NCI-H345 (cell line): Measurements from ENCODE around the gene POU6F2.
"Not testable (repeated sequence)": the region's sequence is repeated elsewhere in the genome, so short reads cannot be mapped to it uniquely, and the experiment has no call there.

ENCODE experiments used
- DNase-seq: peaks from one replicate; lab custom pipeline; 2025; lab: John Stamatoyannopoulos, UW

POU6F2 gene

DNA sequence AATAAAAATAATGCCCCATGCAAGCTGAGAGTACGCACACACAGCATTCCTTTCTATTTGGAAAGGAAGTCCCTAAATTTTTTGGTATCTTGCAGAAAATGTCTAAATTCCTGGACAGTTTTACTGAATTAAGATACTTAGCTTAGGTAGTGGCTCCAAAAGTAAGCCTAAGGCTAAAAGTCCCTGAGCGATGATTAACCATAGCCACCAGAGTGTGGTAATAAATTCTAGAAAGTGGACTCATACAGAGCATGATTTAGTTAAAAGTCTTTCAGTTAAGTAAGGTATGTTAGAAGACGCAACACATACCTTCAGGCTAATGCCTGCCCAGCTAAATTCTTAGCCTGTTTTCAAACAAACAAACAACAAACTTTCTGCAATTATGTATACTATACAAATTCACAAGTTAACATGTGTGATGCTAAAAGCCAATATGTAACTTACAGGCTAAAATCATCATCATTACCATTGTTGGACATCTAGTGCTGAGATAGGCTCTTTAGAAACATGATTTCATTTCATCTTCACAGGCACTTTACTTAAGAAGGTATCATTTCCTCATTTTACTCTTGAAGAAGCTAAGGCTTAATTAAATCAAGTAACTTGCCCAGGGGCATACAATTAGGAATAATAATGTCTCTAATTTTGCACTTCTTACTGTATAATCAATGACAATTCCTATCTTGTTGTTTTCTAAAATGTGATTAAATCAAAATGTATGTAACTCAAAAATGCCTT lies 327.1 kb downstream of the POU6F2 start:
- DNase-seq, result no peak

DNA sequence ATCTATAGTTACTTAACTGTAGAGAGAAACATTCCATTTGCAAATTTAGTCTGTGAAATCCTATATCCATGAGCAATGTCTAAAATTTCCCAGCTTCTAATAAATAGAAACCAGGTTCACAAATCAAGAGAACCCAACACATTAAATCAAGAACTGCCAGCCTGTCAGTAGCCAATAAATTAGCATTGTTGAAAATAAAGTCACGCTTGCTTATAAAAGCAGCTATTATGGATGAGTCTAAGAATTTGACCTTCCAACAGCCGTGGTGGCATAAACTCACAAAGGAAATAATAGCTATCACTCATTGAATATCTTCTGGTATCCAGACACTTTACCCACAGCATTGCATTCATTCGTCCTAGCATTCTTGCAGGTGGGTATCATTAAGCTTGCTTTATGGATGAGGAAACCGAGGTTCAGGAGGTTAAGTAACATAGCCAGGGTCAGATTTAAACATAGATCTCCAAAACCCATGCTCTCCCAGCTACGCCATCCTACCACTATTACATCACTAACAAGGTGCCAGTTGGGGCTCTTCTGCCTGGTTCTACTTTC lies 328.4 kb downstream of the POU6F2 start:
- DNase-seq, result no peak

DNA sequence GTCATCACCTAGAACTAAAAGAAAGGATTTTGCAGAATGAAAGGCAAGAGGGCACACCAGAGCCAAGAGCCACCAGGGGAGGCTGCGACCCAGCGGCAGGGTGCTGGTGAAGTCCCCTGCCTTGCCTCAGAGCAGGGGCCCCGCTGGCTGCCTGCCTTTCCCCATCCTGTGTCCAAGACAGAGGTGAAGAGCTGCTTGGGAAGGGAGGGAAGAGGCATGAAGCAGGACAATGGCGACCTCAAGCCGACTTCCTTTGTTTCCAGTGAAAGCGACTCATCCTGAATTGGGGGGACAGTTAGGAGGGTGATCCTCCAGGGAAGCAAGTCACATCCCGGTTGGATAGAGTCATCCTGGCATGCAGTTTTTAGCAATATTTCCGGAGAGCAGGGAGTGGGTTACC lies 333.0 kb downstream of the POU6F2 start:
- DNase-seq, result no peak

DNA sequence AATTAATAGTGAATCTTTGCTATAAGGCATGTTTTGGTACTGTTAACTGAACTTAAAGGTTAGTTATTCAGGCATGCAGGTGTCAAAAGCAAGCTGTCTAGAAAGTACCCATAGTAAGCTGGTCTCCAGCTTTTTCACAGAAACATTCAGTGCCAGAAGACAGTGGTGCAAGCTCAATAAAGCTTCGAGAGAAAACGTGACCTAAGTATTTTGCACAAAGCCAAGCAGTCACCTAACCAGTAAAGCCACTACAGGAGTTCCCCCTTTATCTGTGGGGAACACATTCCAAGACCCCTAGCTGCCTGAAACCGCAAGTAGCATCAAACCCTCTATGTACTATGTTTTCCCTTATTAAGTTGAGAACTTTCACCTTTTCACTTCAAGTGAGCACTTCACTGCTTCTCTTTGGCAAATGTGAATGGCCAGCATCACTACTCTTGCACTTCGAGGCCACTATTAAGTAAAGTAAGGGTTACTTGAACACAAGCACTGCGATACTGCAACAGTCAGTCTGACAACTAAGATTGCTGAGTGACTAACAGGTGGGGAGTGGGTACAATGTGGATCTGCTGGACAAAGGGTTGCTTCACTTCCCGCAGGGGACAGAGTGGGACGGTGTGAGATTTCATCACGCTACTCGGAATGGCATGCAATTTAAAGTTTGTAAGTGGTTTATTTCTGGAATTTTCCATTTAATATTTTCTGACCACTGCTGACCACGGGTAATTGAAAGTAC lies 334.7 kb downstream of the POU6F2 start:
- DNase-seq, result no peak

DNA sequence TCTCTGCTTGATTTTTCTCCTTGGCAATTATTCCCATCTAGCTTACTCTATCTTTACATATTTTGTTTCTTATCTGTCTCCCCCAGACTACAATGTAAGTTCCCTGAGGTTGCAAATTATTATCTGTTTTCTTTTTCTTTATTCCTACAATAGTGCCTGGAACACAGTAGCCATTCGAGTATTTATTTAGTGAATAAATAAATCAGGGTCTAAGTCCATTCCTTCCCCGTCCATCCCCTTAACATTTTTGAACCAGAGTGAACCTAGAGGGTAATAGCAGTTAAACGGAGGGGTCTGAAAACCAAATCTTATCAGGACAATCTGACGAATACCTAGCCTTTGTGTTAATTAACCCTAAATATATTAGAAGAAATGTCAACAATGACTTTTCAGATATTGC lies 335.7 kb downstream of the POU6F2 start:
- no peak for DNase-seq

DNA sequence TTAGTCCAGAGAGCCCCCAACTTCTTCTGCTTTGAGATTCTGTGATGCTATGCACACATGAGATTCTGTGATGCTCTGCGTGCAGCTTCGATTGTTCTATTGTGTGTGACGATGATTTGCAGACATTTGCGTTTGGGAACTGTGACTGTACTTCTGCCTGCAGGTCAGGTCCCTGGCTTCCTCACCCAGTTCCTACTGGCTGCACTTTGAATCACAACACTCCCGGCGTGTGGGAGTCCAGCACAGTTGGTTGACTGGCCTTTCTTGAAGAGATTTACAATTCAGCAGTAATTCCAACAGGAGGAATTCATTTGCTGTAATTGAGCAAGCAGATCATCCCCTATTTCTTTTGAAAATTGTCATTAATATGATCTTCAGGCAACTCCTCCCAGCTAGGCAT lies 336.3 kb downstream of the POU6F2 start:
- DNase-seq, result no peak

DNA sequence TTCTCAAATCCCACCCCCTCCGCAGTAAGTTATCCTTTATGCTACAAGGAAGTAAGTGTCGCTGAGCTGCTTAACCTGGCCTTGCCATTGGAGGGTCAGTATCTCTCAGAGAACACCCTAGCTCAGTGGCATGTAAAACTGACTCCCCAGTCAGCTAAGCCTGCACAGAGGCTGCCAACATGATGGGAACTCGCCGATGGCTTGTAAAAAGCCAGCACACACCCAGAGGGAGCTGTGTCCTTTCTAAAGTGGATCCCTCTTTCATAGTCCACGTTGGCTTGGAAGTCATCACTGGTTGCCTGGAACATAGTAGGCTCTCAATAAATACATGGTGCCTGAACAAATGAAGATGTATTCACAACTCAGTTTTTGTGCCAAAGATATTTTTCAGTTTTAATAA lies 339.4 kb downstream of the POU6F2 start:
- no peak for DNase-seq

DNA sequence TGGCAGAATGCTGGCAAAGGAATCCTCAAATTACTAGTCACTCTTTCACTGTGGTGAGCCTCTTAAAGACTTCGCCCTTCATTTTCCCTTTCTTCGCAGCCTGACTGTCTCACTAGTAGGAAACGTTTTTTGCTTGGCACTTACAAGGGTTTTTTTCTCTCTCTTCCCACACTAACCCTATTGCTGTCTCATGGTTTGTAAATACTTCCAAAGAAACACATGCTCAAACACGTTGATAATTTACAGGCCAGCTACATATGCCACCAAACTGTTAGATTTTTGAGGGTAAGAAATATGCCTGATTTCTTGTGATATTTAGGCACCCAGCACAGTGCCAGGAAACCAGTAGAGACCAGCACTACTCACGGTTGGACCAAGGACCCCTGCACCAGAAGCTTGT lies 340.2 kb downstream of the POU6F2 start:
- DNase-seq, result no peak

DNA sequence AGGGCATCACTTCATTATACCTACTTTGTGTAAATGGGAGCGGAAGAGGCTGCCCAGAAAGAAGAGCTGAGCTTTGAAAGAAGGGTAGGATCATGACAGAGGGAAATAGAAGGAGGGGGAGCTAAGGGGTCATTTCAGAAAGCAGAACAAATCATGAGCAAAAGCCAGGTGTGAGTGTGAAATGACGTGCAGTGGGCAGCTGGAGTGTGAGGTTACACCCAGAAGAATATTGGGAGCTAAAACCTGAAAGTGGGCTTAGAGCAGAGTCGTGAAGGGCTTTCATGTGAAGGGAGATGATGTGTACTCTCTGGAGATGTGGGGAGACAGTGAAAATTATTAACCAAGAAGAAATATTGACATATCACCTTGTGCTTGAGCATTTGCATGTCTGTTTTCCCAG lies 343.5 kb downstream of the POU6F2 start:
- no peak for DNase-seq

DNA sequence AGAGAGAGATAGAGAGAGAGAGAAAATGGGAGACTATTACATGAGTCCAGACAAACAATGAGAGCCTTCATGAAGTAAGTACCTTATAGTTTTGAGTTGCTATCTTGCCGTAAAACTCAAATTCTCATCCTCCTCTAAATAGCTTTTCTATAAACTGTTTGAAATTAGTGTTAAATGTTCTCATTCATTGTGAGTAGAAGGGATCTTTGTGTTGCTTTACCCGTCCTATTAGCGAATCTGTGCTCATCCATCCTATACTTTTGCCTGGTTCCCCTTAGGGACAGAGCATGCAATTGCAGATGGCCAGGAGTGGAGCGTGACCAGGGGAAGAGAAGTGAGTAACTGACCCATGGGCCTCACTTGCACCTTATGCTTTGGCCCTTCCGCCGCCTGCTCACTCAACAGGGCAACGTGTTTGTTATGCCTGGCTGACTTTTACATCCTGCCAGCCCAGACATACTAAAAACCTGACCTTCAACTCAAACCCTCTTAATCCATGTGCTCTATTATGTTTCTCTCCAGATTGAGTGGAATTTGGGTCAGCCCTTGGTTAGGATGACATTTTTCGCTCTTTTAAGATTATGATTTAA lies 344.3 kb downstream of the POU6F2 start:
- no peak for DNase-seq

DNA sequence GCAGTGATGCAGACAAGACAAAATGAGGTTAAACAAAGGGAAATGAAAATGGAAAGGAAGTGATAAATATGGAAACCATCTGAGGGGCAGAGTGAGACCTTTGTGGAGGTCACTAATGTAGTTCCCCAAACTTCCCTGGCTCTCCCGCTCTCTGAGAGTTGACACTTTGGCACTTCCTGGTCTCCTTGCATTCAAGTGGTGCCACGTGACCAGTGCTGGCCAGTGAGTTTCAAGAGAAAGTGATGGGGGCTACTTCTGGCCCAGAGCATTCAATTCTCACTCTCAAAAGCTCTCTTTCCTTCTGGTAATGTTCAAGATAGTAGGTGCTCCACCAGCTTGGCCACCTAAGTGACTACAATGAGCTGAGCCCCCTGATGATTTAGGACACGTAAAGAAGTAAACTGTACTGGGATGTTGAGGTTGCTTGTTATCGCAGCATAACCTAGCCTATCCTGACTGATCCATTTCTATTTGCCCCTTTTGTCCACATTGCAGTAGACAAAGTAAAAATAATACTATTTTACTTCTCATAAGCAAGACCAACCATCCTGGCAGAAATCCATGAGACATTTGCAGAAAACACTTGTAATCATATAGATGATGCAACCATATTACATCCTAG lies 346.5 kb downstream of the POU6F2 start:
- no peak for DNase-seq

DNA sequence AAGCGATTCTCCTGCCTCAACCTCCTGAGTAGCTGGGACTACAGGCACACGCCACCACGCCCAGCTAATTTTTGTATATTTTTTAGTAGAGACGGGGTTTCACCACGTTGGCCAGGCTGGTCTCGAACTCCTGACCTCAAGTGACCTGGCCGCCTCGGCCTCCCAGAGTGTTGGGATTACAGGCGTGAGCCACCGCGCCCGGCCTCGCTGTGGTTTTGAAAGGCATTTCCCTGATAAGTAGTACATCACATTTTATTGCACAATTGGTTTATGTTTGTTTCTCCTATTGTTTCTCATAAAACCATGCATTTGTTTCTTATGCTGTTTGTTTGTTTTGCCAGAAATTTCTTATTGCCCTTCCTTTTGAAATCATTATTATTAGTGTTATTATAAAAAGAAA lies 353.9 kb downstream of the POU6F2 start:
- DNase-seq, result not testable (repeated sequence)

DNA sequence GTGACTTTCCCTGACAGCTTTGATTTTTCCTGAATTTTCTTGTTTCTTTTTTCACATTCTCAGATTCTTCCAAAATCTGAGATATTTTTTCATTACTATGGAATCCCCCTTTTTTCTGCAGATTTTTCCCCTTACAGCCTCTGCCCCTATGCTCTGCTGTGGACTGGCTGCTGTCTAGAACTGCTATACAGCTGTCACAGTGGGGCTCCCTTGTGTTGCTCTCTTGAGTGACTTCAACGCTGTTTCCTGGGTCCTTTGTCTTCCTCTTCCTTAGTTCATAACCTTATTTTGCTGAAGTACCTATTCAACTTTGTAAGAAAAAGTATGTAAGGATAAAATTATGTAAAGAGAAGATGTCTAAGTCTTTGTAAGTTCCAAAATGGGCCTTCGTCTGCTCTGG lies 354.4 kb downstream of the POU6F2 start:
- DNase-seq, result no peak

DNA sequence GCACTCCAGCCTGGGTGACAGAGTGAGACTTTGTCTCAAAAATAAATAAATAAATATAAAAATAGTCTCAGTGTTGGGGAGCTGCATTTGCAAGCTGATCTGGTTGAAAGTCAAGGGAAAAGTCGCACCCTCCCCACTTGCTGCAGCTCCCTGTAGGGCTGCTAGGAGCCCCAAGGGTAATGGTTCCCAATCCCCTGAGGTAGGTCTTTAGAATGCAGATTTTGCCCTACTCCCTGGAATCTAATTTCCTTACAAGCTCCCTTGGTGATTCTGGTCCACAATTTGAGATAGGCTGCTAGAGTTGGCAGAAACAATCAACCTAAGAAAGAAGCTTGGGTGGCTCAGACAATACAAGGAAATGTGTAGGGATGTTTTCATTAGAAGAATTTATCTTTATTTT lies 356.0 kb downstream of the POU6F2 start:
- DNase-seq, result no peak

DNA sequence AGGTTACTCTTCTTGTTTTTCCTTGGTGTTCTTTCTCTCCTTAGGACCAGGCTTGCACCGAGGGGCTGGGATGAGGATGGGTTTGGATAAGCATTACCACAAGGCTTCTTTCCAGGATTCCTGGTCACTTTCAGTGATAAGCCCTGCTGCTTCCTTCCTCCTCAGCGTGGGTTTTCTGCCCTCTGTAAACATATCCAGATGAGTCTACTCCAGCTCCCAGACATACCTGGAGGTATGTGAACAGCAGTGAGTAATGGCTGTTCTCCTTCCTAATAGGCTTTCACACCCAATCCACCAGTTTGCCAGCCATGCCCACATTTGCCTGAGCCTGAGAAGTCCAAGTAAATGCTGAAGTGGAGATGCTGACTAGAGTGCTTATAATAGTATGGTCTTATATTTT lies 358.7 kb downstream of the POU6F2 start:
- DNase-seq, result no peak

DNA sequence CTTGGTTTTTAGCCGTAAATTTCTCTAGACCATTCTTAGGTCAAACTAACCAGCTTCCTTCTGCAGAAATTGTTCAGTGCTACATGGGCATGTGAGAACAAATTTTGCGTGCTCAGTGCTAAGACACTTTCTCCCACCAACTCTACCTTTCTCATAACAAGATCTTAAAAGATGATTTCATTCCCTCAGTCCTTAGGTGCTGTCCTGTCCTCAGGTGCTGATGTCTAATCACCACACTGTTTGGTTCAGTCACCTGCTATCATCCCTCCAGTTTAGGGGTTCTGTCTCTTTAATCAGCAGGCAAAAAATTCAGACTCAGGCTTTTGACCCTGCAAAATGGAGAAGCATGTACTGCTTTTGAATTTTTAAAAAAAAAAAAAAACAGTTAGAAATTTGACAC lies 361.0 kb downstream of the POU6F2 start:
- DNase-seq, result no peak

DNA sequence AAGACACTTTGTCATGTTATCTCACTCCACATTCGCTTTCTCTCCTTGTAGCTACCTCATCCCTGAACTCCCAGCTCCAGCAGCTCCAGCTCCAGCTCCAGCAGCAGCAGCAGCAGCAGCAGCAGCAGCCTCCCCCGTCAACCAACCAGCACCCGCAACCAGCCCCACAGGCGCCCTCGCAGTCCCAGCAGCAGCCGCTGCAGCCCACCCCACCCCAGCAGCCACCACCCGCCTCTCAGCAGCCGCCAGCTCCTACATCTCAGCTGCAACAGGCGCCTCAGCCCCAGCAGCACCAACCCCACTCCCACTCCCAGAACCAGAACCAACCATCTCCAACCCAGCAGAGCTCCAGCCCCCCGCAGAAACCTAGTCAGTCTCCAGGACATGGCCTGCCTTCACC lies 361.9 kb downstream of the POU6F2 start:
- DNase-seq, result no peak

DNA sequence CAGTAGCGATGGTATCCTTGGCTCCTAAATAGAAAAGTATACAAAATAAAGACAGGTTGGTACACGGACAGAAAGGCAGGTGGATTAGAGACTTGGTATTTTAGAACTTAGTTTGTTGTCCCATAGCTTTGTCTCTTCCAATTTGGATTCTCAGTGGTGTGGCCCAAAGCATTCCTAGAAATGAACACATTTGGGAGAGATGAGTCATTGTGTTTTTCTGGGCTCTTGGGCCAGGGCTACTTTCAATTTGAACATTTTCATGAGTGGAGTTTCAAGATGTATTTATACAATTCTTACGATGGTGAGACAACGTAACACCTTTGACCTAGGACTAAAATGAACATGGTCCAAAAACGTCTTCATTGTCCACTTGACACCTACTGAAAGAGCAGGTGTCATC lies 363.4 kb downstream of the POU6F2 start:
- DNase-seq, result no peak

DNA sequence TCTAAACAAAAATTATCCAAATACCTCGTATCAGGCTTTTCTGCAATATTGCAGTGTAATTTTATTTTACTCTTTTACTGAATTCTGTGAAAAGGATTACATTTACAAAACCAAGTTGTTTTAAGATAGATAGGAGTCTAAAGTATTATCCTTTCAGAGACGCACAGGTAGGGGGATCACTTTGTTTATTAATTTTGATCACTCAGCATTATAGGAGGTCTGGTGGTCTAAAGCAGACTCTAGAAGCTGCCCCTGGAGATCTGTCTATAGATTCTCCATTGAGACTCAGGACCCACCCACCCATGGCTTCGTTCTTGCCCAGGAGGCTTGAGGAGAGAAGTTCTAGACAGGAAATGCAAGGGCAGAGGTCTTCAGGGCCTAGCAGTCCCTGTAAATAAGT lies 365.1 kb downstream of the POU6F2 start:
- no peak for DNase-seq

DNA sequence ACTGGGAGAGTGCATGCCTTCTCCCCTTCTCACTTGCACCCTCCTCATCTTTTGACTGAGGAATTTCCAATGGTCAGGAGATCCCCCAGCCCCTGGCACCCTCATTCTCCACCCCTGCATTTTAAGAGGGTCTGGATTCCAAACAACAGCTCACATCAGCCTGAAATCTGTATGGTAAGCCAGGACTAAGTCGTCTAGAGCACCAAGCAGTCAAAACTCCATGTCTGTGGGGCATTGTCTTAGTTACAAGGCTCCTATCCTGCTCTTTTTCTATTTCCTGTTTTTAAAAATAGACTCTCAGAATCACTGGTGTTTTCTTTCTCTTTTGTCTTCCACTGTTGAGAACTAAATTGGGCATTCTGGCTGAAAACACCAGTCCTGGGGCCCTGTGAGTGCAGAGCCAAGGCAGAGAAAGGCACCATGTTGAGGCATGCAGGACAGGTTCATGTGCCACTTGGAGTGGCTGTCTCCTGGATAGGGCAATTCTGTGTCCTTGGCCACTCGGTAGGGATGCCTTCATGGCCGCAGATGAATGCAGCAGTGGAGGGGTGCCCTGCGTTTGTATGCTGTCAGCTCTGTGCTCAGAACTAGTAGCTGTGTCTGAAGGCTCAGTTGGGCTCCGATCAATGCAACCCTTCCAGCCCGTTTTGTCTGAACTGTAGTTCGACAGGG lies 371.9 kb downstream of the POU6F2 start:
- DNase-seq, result no peak

DNA sequence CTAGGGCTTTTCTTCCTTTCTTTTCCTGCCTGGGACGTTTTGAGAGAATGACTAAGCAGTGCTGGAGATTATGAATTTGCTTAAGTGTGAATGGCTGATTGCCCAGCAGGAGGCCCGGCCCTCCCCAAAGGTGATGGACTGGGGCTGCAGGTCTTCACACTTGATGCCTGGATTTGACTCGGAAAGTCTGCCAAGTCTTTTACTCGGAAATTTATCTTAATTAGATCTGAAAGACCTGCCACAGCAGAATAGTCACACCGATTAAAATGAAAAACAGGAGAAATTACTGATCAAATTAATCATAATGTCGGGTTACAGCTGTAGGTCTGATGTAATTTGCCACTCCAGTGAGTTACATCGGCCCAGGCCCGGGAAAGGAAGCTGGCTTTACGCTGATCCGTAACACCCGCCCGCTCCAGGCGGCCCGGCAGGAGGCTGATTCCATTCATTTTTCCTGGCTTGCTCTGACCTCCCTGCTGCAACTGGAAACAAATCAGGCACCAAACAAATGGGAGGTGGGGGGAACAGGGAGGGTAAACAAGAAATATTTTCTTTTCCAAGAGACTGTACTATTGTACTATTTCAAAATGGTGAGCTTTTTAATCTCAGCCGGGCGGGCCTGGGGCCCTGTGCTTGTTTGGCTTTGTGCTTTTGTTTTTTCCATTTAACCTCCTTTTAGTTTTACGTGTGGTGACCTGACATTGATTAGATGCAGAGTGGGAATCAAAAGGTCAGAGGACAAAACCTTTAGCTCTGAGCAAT lies 376.1 kb downstream of the POU6F2 start:
- no peak for DNase-seq
